Measurements from ENCODE around the gene ZNF385A.

ZNF385A gene

GRCh38 chr12:54415221-54415929, 30.8 kb upstream of the ZNF385A start:
- DNase-seq, result no peak

- peak; percentile 49 for DNase-seq
Measured at GRCh38 chr12:54413284-54414190, 29.0 kb upstream of the ZNF385A start.

GRCh38 chr12:54412786-54413185, 28.3 kb upstream of the ZNF385A start:
- DNase-seq, result no peak

- DNase-seq, result no peak
Measured at GRCh38 chr12:54412348-54412747, 27.8 kb upstream of the ZNF385A start.

- peak; percentile 99 for DNase-seq
Measured at GRCh38 chr12:54411391-54412241, 27.1 kb upstream of the ZNF385A start.

GRCh38 chr12:54409267-54409666, 24.7 kb upstream of the ZNF385A start:
- no peak for DNase-seq

- DNase-seq, result no peak
Measured at GRCh38 chr12:54407183-54407905, 22.8 kb upstream of the ZNF385A start.

- DNase-seq, result no peak
Measured at GRCh38 chr12:54405573-54405972, 21.0 kb upstream of the ZNF385A start.

- DNase-seq, result no peak
Measured at GRCh38 chr12:54405106-54405505, 20.6 kb upstream of the ZNF385A start.

- peak; percentile 43 for DNase-seq
Measured at GRCh38 chr12:54404061-54405004, 19.8 kb upstream of the ZNF385A start.

- no peak for DNase-seq
Measured at GRCh38 chr12:54401119-54401518, 16.6 kb upstream of the ZNF385A start.

- DNase-seq, result peak; percentile 81
Measured at GRCh38 chr12:54398995-54399793, 14.7 kb upstream of the ZNF385A start.

GRCh38 chr12:54398218-54398617, 13.7 kb upstream of the ZNF385A start:
- DNase-seq, result no peak

- no peak for DNase-seq
Measured at GRCh38 chr12:54397157-54397556, 12.6 kb upstream of the ZNF385A start.

- no peak for DNase-seq
Measured at GRCh38 chr12:54395545-54395944, 11.0 kb upstream of the ZNF385A start.

GRCh38 chr12:54394986-54395385, 10.5 kb upstream of the ZNF385A start:
- no peak for DNase-seq

- peak; percentile 53 for DNase-seq
Measured at GRCh38 chr12:54394281-54394719, 9.8 kb upstream of the ZNF385A start.

- no peak for DNase-seq
Measured at GRCh38 chr12:54393743-54394142, 9.2 kb upstream of the ZNF385A start.

GRCh38 chr12:54393207-54393609, 8.7 kb upstream of the ZNF385A start:
- no peak for DNase-seq

- DNase-seq, result no peak
Measured at GRCh38 chr12:54392485-54393206, 8.1 kb upstream of the ZNF385A start.

Data from fibroblast of skin of right quadriceps (primary cell).